Fibroblast of peridontal ligament (primary cell): ENCODE measurements around the gene DMBX1.

Experiments used
- DNase-seq: peaks from one replicate; pipeline ENCODE4 v3.0.0-alpha.2; 2010; ENCODE audit errors: extremely low read depth

The DMBX1 gene

DNA sequence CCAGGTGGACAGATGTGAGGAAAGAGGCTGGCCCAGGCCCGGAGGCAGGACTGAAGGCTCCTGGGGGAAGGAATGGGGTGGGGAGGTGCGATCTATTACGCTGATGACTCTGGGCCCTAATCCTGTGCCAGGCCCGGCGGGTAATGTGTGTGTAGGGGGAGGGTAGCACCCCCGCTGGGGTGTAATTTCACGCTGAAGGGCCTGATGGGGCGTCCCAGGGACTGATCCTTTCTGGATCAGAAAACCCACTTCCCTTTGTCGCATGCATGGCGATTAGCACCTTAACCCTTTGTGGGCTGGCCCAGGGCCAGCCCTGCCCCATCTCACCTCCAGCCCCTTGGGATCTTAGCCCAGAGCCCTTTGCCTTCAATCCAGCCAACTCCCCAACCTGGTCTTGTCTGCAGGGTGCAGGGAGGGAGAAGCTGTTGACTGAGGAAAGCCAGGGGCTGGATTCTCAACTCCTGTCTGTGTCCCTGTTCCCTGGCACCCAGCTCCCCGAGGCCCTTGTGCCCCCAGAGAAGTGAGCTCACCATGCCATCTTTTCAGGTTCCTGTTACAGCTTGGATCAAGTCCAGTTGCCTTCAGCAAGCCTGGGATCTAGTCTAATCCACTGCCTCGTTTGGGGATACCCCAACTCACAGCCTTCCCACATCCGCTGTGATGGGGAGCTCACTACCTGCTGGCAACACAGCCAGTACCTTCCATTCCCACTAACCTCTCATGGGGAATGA, 35.8 kb downstream of the DMBX1 start:
- no peak for DNase-seq

DNA sequence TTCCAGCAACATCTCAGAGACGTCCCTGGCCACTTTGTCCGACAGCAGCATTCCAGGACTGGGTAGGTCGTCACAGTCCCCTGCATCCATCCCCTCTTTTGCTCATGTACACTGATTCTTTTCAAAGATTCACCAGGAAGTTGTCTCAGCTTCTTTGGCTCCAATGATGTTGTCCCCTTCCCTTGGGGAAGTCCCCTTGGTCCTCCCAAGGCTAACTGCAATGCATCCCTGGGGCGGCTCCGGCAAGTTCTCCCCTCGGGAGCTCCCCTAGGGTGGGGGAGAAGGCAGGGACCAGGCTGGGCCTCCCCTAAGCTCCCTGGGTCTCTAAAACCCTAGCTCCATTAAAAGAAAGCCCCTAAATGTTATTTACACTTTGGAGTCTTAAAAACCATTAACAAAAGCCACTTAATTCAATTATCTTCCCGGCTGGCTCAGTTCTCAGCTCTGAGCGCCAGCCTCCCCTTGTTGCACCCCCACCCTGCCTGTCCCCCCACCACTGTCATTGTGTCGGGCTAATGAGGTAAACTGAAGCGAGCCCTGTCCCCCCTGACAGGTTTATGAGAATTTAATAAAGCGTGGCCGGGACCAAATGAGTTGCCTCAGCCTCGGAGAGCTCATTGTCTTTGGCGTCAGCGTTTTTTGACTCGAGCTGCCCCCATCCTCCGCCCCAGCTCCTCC, 36.5 kb downstream of the DMBX1 start:
- DNase-seq: no peak

DNA sequence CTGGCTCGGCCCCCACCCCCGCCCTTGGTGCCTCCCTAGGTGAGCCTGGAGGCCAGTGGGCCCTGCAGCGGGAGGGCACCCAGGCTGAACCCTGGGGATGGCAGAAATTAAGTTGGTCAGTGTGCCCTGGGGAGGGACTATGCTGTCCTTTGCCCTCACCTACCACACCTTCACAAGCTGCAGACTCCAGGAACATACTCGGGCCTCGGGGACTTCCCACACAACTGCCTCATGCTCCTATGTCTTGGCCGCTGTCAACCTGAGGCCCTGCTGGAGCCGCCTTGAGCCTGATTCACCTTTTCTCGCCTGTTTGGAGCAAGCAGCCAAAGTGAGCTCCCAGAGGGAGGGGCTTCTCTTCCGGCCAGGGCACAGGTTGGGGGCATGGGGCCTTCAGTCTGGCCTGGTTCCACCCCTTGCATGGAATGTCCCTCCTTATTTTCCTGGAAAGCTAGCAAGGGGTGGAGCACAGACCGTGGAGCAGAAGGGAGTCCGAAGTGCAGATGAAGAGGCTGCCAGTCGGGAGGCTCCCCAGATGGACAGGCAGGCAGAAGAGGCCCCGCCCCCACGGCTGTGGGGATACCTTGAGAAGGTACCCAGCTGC, 37.2 kb downstream of the DMBX1 start:
- DNase-seq: no peak

DNA sequence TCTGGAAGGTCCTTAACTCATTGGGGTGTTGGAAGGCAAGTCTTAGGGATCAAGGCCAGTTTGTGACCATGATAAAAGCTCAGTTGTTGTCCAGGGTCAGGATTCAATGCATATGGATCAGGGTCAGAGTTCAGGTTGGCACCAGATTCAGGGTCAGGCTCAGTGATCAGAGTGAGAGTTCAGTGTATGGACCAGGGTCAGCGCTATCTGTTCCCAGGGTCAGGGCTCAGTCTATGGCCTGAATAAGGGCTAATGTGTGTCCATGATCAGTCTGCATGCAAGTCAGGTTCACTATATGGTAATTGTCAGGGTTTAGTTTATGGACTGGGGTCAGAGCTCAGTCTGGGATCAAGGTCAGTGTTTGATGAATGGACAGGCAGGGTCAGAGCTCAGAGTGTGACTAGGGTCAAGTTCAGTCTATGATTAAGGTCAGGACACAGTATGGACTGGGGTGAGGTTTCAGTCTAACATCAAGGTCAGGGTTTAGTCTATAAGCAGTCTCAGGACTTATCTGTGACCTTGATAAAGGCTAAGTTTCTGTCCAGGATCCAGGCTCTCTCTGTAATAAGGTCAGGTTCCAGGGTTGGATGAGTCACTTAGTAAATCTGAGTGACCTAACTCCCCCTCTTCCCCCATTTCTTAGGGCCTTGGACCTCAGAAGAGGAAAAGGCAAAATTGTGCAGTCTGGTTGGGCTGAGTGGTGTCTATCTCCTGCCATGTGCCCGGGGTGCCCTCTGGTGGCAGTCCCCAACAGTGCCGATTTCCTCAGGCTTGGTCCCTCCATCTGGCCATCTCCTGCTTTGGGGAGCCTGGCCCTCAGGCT, 38.0 kb downstream of the DMBX1 start:
- DNase-seq: peak; percentile 77

DNA sequence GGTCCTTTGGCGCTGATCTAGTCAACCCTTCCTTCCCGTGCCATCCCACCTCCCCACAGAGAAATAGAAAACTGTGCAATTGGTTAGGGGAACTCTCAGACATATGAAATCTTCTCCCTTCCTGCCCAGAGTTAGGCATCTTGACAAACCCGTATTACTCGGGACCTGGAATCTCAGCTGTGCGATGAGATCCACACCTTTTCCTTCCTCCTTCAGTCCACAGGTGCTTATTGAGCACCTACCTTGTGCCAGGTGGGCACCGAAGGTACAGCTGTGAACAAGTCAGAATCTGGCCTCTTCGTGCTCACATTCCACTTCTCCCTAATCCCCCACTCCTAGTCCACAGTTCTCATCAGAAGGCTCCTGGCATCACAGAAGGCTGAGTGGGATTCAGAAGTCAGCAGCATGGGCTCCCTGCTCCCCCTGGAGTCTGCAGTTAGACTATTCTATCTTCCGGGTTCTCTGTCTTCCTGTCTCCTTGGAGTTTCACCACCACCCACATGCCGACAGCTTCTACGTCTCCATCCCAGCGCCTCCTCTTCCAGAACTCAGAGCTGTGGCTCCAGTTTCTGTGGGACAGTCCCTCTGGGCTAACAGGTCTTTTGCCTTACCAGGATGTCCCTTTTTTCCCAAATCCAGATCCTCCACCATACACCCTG, 38.8 kb downstream of the DMBX1 start:
- peak; percentile 45 for DNase-seq

DNA sequence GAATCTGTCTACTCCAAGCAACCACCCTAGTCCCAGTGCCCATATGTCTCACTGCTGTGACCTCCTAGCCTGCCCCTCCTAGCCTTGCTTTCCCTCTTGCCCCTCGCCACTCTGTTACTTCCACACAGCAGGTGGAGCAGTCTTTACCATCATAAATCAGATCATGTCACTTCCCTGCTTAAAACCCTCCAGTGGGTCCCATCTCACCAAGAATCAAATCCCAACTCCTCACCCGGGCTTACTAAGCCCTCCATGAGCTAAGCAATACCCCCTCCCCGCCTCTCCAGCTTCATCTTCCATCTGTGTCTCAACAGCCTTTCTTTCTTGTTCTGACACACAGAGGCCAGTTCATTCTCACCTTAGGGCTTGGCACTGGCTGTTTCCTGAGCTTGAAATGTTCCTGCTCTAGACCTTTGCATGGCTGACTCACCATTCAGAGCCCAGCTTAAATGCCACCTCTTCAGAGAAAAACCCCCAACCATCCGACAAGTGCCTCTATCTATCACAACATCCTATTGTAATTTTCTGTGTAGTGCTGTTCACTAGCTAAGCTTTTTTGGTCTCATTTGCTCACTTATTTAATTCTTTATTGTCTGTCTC, 39.5 kb downstream of the DMBX1 start:
- no peak for DNase-seq

DNA sequence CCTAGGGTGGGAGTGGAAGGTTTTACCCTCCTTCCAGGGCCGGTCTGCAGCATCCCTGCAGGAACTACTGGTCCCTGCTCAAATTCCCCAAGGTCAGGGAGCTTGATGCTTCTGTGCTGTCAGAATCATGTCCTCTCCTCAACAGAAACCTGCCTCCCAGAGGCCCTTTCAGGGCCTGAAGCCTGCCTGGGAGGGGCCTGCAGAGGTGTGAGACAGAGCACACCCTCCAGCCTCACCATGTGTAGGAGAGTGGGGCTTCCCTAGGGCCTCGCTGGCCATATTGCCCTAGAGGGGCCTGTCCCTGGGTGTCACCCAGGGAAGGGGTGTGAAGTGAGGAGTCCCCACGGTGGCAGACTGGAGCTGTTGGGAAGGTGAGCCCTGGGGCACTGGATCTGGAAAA, 40.7 kb downstream of the DMBX1 start:
- no peak for DNase-seq

DNA sequence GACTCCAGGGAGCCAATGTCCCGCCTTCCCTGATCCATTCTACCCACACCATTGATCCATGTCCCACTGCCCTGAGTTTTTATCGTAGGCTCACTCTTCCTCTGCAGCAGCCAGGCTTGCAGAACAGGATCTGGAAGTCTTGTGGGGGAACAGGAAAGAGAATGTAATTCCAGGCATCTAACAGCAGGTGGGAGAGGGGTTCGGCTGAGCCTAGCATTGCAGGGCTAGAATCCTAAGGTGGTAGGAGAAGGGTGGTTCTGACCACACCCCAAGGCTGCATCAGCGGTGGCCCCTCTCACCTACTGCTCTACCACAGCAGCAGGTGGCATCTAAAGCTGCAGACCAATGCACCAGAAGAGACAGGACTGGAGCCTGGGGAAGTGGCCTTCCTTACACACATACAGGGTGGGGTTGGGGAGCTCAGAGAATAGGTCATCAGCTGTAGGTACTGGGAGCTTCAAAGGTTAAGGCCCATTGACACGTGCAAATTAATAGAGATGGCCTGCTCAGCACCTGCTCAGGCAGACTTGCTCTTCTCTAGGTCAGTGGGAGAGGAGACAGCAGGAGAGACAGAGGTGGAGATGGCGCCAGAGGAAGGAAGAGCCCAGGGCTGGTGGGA, 41.3 kb downstream of the DMBX1 start:
- DNase-seq: no peak

DNA sequence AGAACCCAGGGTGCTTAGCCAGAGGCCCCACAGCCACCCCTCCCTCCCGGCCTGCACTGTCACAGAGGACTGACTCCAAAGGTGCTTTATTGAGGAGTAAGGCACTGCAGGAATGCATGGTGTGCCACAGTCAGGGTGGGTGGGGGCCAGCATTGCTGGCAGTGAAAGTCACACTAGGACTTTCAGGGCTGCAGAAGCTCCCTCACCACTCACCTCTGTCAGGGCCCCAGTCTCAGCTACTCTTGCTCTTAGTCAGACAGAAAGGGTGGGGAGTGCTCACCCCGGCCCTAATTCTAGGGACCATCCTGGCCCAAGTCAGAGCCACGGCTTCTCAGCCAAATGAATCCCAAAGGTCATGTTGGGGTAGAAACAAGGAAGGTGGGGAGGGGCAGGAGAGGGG, 42.5 kb downstream of the DMBX1 start:
- no peak for DNase-seq

DNA sequence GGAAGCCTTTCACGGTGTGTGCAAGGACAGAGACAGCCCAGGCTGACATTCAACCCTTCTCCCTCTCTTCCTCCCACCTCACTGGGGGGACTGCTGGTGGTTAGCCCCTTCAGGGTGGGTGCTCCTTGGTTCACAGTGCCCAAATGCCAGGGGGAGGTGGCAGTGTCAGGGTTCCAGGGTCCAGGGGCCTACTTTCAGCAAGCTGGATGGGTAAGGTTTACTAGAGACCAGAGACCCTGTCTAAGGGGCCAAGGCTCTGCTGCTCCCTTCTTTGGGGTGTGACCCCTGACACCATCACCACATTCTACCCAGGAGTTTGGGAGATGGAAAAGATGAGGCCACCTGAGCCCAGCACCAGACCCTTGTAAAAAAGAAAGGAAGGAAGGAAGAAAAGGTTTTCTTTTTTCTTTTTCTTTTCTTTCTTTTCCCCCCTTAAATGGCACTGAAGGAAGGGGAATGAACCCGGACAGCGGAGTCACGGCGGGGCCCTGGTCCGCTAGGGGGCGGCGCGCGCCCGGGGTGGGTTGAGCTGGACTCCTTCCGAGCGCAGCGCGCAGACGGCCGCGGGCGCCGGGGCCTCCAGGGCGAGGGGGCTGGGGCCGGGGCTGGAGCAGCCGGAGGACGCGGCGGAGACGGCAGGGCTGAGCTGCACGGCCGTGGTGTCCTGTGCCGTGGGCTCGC, 43.0 kb downstream of the DMBX1 start:
- DNase-seq: no peak

DNA sequence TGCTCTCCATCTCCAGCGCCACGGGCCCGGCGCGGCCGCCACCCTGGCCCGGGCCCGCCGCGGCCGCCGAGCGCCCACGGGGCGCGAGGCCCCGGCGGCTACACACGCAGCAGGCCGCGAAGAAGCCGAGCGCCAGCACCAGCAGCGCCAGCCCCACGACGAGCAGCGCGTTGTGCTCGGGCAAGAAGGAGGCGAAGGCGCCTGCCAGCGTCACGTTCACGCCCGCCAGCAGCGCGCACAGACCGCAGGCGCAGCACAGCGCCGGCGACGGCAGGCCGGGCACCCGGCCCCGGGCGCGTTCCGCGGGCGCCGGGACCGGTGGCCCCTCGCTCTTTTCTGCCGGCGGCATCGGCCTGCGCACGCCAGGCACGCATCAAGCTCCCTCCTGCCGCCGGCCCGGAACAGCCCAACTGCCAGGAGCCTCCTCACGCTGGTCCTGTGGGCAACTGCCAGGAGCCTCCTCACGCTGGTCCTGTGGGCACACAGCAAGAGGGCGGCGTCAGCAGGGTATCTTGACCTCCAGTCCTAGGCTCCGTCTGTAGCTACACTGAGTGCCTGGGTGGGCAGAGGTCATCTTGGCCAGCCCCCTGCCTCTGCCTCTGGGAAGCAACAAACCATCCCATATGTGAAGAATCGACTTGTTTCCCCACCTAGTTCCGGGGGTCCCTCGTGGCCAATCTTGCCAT, 43.7 kb downstream of the DMBX1 start:
- DNase-seq: no peak

DNA sequence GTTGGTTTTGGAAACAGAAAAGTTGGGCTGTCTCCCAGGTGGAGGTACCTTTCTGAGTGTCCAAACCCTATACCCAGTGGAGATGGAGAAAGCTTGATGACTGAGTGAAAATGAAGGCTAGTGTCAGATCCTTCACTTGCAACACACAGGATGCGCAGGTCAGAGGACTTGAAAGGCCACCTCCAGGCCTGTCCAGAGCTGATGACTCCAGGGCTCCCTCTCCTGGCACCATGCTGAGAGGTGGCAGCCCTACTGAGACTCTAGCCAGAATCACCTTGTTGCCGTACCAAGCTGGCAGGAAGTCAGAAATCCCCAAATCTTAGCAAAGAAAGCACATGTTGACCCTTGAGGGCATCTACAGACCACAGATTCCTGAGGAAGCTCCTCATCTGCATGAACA, 45.4 kb downstream of the DMBX1 start:
- DNase-seq: no peak

DNA sequence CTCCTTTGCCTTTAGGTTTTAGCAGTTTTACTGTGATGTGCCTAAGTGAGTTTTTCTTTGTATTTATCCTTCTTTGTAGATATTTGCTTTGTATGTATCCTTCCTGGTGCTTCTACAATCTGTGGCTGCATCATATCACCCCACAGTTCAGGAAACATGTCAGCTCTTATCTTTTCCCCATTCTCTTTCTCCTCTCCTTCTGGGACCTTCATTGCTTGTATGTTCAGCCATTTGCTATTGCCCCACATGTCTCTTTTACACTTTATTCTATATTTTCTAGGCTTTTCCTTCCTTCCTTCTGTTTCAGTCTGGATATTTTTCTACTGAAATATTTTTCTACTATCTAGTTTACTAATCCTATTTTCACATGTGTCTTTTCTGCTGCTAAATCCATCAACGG, 46.9 kb downstream of the DMBX1 start:
- DNase-seq: no peak

DNA sequence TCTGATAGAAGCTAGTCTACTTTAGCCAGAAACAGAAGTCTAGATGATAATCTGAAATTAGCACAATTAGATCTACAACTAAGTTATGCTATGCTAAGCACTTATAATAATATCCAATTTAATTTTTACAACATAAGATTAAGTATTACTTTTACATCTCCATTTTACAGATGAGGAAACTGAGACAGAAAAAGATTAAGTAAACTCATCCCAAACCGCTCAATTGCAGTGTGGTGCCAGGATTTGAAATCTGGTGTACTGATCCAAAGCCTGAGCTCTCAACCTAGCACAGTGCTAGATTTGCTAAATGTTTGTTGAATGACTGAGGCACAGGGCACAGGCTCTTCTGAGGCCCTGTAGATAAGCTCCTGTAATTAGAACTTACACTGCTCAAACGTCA, 48.0 kb downstream of the DMBX1 start:
- DNase-seq: no peak

DNA sequence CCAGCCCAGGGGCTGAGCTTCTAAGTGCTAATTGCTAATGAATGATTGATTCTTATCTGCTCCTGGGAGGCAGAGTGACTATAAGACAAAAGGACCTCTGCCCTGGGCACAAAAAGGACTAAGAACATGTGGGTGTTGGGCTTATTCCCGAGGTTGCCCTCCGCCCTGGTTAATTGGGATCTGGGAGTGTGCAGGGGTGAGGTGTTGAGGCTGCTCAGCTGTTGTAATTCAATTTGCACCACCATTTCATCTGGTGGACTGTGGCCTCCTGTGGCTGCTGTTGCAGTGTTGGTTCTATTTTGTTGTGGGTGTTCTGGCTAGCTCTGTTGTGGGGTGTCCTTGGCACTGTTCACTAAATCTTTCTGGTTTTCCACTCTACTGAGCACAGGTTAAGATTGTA, 48.5 kb downstream of the DMBX1 start:
- DNase-seq: no peak
